SK-N-SH treated with all-trans-retinoic acid at 6 μM for 48 hours (cell line): ENCODE data around the gene ASAP2.

Experiments
- ATAC-seq: fragments of 200-7000 bp; cut with Tn5 transposase; 3 replicates; pipeline ENCODE4 v1.9.1; 2020; ENCODE audit warnings: mild to moderate bottlenecking, moderate library complexity
- ARNTL ChIP-seq: fragments of 450-650 bp; formaldehyde crosslinking; IDR thresholded peaks from 2 replicates; pipeline ENCODE4 v1.5.0; 2020; ENCODE audit warnings: low read depth, mild to moderate bottlenecking, moderate library complexity, borderline replicate concordance
- ESRRG ChIP-seq: fragments of 250-450 bp; sonication (Bioruptor Pico); IDR thresholded peaks from 2 replicates; pipeline ENCODE4 v1.6.1; 2021; ENCODE audit warnings: mild to moderate bottlenecking
- GLIS3 ChIP-seq: fragments of 250-450 bp; sonication (Bioruptor Pico); IDR thresholded peaks from 2 replicates; pipeline ENCODE4 v1.5.0; 2020; ENCODE audit warnings: mild to moderate bottlenecking, moderate library complexity
- ISL1 ChIP-seq: fragments of 250-450 bp; sonication (Bioruptor Pico); IDR thresholded peaks from 2 replicates; pipeline ENCODE4 v2.1.2; 2022; ENCODE audit warnings: mild to moderate bottlenecking, moderate library complexity
- POU6F1 ChIP-seq: fragments of 250-450 bp; sonication (Bioruptor Pico); IDR thresholded peaks from 2 replicates; pipeline ENCODE4 v1.8.0; 2021; ENCODE audit warnings: low read depth, mild to moderate bottlenecking, moderate library complexity, borderline replicate concordance
- PPARA ChIP-seq: fragments of 250-450 bp; sonication (Bioruptor Pico); IDR thresholded peaks from 2 replicates; pipeline ENCODE4 v1.5.0; 2020; ENCODE audit warnings: mild to moderate bottlenecking, borderline replicate concordance
- RARB ChIP-seq: fragments of 250-450 bp; sonication (Bioruptor Pico); IDR thresholded peaks from 2 replicates; pipeline ENCODE4 v1.8.0; 2021; ENCODE audit warnings: mild to moderate bottlenecking, moderate library complexity
- SNAI2 ChIP-seq: fragments of 250-450 bp; sonication (Bioruptor Pico); IDR thresholded peaks from 2 replicates; pipeline ENCODE4 v1.5.0; 2020; ENCODE audit warnings: mild to moderate bottlenecking, moderate library complexity
- TCF4 ChIP-seq: fragments of 250-450 bp; sonication (Bioruptor Pico); IDR thresholded peaks from 2 replicates; pipeline ENCODE4 v1.8.0; 2021; ENCODE audit warnings: mild to moderate bottlenecking, moderate library complexity, borderline replicate concordance
- ZFP3 ChIP-seq: fragments of 250-450 bp; sonication (Bioruptor Pico); IDR thresholded peaks from 2 replicates; pipeline ENCODE4 v1.5.0; 2020; ENCODE audit warnings: mild to moderate bottlenecking, moderate library complexity
- ZFP30 ChIP-seq: fragments of 450-650 bp; formaldehyde crosslinking; IDR thresholded peaks from 2 replicates; pipeline ENCODE4 v1.5.0; 2022; ENCODE audit warnings: mild to moderate bottlenecking, moderate library complexity
- ZNF565 ChIP-seq: fragments of 450-650 bp; formaldehyde crosslinking; conservative IDR thresholded peaks from 2 replicates; pipeline ENCODE4 v1.5.0; 2020; ENCODE audit warnings: low read depth, mild to moderate bottlenecking, moderate library complexity
- ZNF70 ChIP-seq: fragments of 450-650 bp; formaldehyde crosslinking; IDR thresholded peaks from 2 replicates; pipeline ENCODE4 v1.5.0; 2020; ENCODE audit warnings: mild to moderate bottlenecking, moderate library complexity
- ZNF8 ChIP-seq: fragments of 450-650 bp; formaldehyde crosslinking; IDR thresholded peaks from 2 replicates; pipeline ENCODE4 v1.5.0; 2020; ENCODE audit warnings: mild to moderate bottlenecking, moderate library complexity
- TF ChIP-seq, protein P1 (sequence below): fragments of 250-450 bp; sonication (Bioruptor Pico); IDR thresholded peaks from 2 replicates; pipeline ENCODE4 v1.5.1; 2021; ENCODE audit warnings: mild to moderate bottlenecking, moderate library complexity
- TF ChIP-seq, protein P2 (sequence below): fragments of 250-450 bp; sonication (Bioruptor Pico); IDR thresholded peaks from 2 replicates; pipeline ENCODE4 v1.8.0; 2020; ENCODE audit warnings: mild to moderate bottlenecking, moderate library complexity, borderline replicate concordance
- TF ChIP-seq, protein P3 (sequence below): fragments of 250-450 bp; sonication (Bioruptor Pico); IDR thresholded peaks from 2 replicates; pipeline ENCODE4 v1.5.1; 2020; ENCODE audit warnings: low read depth, mild to moderate bottlenecking, moderate library complexity

Gene ASAP2

GRCh38 chr2:9430316-9431293 lies 224.0 kb downstream of the ASAP2 start:
- TF ChIP-seq PPARA (no peak), ISL1 (peak; percentile 75), ZNF8 (no peak)
- peak; percentile 85 for ATAC-seq

- ATAC-seq, result no peak
- TF ChIP-seq ZNF70 (CRISPR knock-in tag) (no peak), ESRRG (CRISPR knock-in tag) (no peak), GLIS3 (no peak)
- TF ChIP-seq, protein P1, sequence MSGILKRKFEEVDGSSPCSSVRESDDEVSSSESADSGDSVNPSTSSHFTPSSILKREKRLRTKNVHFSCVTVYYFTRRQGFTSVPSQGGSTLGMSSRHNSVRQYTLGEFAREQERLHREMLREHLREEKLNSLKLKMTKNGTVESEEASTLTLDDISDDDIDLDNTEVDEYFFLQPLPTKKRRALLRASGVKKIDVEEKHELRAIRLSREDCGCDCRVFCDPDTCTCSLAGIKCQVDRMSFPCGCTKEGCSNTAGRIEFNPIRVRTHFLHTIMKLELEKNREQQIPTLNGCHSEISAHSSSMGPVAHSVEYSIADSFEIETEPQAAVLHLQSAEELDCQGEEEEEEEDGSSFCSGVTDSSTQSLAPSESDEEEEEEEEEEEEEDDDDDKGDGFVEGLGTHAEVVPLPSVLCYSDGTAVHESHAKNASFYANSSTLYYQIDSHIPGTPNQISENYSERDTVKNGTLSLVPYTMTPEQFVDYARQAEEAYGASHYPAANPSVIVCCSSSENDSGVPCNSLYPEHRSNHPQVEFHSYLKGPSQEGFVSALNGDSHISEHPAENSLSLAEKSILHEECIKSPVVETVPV, result no peak
- TF ChIP-seq, protein P2, sequence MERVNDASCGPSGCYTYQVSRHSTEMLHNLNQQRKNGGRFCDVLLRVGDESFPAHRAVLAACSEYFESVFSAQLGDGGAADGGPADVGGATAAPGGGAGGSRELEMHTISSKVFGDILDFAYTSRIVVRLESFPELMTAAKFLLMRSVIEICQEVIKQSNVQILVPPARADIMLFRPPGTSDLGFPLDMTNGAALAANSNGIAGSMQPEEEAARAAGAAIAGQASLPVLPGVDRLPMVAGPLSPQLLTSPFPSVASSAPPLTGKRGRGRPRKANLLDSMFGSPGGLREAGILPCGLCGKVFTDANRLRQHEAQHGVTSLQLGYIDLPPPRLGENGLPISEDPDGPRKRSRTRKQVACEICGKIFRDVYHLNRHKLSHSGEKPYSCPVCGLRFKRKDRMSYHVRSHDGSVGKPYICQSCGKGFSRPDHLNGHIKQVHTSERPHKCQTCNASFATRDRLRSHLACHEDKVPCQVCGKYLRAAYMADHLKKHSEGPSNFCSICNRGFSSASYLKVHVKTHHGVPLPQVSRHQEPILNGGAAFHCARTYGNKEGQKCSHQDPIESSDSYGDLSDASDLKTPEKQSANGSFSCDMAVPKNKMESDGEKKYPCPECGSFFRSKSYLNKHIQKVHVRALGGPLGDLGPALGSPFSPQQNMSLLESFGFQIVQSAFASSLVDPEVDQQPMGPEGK (CRISPR knock-in tag), result no peak
Measured at GRCh38 chr2:9434489-9434888, 227.9 kb downstream of the ASAP2 start.

DNA sequence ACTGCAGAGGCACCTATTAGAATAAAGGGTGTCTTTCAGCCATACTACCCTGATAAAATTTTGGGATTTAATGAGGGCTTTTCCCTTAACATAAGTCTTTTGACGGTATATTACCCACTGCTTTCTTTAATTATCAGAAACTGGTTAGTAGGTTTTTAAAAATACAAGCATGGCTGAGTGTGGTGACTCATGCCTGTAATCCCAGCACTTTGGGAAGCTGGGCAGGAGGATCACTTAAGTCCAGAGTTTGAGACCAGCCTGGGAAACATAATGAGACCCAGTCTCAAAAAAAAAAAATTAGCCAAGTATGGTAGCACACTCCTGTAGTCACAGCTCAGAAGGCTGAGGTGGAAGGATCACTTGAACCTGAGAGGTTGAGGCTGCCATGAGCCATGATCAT lies 232.9 kb downstream of the ASAP2 start:
- TF ChIP-seq POU6F1 (CRISPR knock-in tag) (no peak), ZFP3 (no peak), RARB (CRISPR knock-in tag) (no peak), ZNF565 (CRISPR knock-in tag) (no peak), PPARA (no peak), ESRRG (CRISPR knock-in tag) (no peak), ZNF8 (no peak), TCF4 (no peak), SNAI2 (CRISPR knock-in tag) (no peak), ARNTL (CRISPR knock-in tag) (no peak), ZFP30 (no peak)
- TF ChIP-seq, protein P2 (CRISPR knock-in tag), result no peak
- TF ChIP-seq, protein P1, result no peak
- ATAC-seq, result no peak; the same call in 2 of the 3 replicates

- no peak; the same call in 2 of the 3 replicates for ATAC-seq
- TF ChIP-seq, protein P3, sequence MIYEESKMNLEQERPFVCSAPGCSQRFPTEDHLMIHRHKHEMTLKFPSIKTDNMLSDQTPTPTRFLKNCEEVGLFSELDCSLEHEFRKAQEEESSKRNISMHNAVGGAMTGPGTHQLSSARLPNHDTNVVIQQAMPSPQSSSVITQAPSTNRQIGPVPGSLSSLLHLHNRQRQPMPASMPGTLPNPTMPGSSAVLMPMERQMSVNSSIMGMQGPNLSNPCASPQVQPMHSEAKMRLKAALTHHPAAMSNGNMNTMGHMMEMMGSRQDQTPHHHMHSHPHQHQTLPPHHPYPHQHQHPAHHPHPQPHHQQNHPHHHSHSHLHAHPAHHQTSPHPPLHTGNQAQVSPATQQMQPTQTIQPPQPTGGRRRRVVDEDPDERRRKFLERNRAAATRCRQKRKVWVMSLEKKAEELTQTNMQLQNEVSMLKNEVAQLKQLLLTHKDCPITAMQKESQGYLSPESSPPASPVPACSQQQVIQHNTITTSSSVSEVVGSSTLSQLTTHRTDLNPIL (CRISPR knock-in tag), result peak; percentile 53
- no peak for TF ChIP-seq ZNF70 (CRISPR knock-in tag)
- TF ChIP-seq, protein P1, result no peak
- TF ChIP-seq, all 23 proteins: peak for 1
Measured at GRCh38 chr2:9440058-9440727, 233.6 kb downstream of the ASAP2 start.
